HG03354 (cell line): ENCODE measurements around the gene DPF3.
"Not testable (repeated sequence)": the region's sequence is repeated elsewhere in the genome, so short reads cannot be mapped to it uniquely, and the experiment has no call there.

Source experiments
- ATAC-seq: cut with Tn5 transposase; IDR thresholded peaks from one replicate; pipeline ENCODE4 v1.9.1; 2021; ENCODE audit warnings: mild to moderate bottlenecking; ENCODE audit not compliant: unreplicated experiment, poor library complexity, severe bottlenecking

DPF3 gene

GRCh38 chr14:72751276-72752033 is 142.4 kb downstream of the DPF3 start:
- no peak for ATAC-seq

GRCh38 chr14:72748921-72749320 is 145.0 kb downstream of the DPF3 start:
- ATAC-seq = not testable (repeated sequence)

GRCh38 chr14:72747652-72748051 is 146.2 kb downstream of the DPF3 start:
- no peak for ATAC-seq

GRCh38 chr14:72745991-72746980 is 147.6 kb downstream of the DPF3 start:
- ATAC-seq = no peak

- ATAC-seq = no peak
Observed at GRCh38 chr14:72745546-72745945, 148.4 kb downstream of the DPF3 start.

- ATAC-seq = no peak
Observed at GRCh38 chr14:72744416-72745120, 149.3 kb downstream of the DPF3 start.

GRCh38 chr14:72743626-72744025 is 150.3 kb downstream of the DPF3 start:
- no peak for ATAC-seq

- ATAC-seq = no peak
Observed at GRCh38 chr14:72742838-72743195, 151.1 kb downstream of the DPF3 start.

GRCh38 chr14:72742118-72742837 is 151.6 kb downstream of the DPF3 start:
- ATAC-seq = no peak

- ATAC-seq = no peak
Observed at GRCh38 chr14:72741826-72742117, 152.1 kb downstream of the DPF3 start.

- no peak for ATAC-seq
Observed at GRCh38 chr14:72740966-72741825, 152.7 kb downstream of the DPF3 start.

GRCh38 chr14:72740504-72740961 is 153.4 kb downstream of the DPF3 start:
- ATAC-seq = no peak

- no peak for ATAC-seq
Observed at GRCh38 chr14:72739446-72740405, 154.2 kb downstream of the DPF3 start.

- ATAC-seq = no peak
Observed at GRCh38 chr14:72738161-72738611, 155.7 kb downstream of the DPF3 start.

GRCh38 chr14:72737560-72737943 is 156.3 kb downstream of the DPF3 start:
- no peak for ATAC-seq

GRCh38 chr14:72736786-72737559 is 156.9 kb downstream of the DPF3 start:
- no peak for ATAC-seq

GRCh38 chr14:72736308-72736707 is 157.6 kb downstream of the DPF3 start:
- ATAC-seq = no peak
